Lower leg skin (tissue), 3 donors: ENCODE data around the gene IRF9.

Source experiments
- POLR2A ChIP-seq, 2 donors: fragments of 450-650 bp; IDR thresholded peaks; one replicate each; pipeline ENCODE4 v1.6.1; 2016 to 2017; ENCODE audit warnings: antibody characterized with exemption in 2 of 2, mild to moderate bottlenecking in 1 of 2, moderate library complexity in 1 of 2
- TF ChIP-seq, protein P1 (sequence below), 3 donors: fragments of 450-650 bp; IDR thresholded peaks; one replicate each; pipeline ENCODE4 v1.5.1; 2016; ENCODE audit warnings: antibody characterized with exemption in 3 of 3, mild to moderate bottlenecking in 3 of 3, moderate library complexity in 2 of 3

DNA sequence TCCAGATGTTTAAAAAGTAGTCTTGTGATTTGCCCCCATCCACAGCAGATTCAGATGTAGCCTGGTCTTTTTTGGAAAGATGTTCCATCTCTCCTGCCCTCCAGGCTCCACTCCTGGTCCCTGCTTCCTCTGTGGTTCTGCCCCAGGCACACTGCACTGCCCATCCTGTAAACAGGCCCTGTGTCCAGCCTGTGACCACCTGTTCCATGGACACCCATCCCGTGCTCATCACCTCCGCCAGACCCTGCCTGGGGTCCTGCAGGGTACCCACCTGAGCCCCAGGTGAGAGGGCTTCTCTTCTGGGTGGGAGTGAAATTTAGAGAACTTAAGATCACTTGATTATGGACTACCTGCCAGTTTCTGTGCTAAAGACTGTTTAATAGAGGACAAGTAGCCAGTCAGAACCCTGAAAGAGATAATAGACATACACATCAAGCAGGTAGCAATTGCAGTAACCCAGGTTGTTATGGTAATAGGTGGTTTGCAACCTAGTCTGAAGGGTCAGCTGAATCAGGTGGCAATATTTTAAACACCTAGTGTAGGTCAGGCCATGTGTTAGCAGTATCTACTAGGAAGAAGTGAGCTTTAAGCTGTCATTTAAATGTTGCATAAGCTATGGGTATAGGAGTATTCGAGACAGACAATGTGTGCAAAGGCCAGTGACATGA lies 11.6 kb upstream of the IRF9 start:
- TF ChIP-seq, protein P1, sequence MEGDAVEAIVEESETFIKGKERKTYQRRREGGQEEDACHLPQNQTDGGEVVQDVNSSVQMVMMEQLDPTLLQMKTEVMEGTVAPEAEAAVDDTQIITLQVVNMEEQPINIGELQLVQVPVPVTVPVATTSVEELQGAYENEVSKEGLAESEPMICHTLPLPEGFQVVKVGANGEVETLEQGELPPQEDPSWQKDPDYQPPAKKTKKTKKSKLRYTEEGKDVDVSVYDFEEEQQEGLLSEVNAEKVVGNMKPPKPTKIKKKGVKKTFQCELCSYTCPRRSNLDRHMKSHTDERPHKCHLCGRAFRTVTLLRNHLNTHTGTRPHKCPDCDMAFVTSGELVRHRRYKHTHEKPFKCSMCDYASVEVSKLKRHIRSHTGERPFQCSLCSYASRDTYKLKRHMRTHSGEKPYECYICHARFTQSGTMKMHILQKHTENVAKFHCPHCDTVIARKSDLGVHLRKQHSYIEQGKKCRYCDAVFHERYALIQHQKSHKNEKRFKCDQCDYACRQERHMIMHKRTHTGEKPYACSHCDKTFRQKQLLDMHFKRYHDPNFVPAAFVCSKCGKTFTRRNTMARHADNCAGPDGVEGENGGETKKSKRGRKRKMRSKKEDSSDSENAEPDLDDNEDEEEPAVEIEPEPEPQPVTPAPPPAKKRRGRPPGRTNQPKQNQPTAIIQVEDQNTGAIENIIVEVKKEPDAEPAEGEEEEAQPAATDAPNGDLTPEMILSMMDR (IDR thresholded peaks at IDR 0.05), result no peak
- no peak for TF ChIP-seq POLR2A (IDR thresholded peaks at IDR 0.05)
